Neural progenitor cell (in vitro differentiated cells): ENCODE results near the gene TTC4.

Source experiments
- EZH2phosphoT487 ChIP-seq: fragments of 200-600 bp; sonication (generic); IDR thresholded peaks from 2 replicates; pipeline ENCODE4 v1.6.1; 2017; ENCODE audit warnings: antibody characterized with exemption
- TF ChIP-seq, protein P1 (sequence below): fragments of 200-600 bp; sonication (generic); IDR thresholded peaks from 2 replicates; pipeline ENCODE4 v1.5.1; 2017; ENCODE audit warnings: antibody characterized with exemption, mild to moderate bottlenecking

DNA sequence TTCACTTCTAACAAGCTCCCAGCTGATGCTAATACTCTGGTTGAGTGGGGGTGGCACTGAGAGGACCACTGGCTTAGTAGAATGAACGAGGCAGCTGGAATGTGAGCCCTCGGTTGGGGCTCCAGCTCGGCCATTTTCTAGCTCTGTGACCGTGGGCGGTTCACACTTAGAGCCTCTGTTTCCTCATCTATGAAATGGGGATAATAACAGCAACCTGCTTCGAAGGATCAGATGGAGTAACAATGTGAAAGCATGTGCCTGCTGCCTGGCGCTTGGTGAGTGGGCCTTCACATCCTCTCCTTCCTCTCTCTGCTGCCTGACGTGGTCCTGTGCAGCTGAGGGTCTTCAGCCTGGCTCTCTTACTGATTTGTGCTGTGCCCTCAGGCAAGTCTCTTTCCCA, 20.9 kb upstream of the TTC4 start:
- TF ChIP-seq, protein P1, sequence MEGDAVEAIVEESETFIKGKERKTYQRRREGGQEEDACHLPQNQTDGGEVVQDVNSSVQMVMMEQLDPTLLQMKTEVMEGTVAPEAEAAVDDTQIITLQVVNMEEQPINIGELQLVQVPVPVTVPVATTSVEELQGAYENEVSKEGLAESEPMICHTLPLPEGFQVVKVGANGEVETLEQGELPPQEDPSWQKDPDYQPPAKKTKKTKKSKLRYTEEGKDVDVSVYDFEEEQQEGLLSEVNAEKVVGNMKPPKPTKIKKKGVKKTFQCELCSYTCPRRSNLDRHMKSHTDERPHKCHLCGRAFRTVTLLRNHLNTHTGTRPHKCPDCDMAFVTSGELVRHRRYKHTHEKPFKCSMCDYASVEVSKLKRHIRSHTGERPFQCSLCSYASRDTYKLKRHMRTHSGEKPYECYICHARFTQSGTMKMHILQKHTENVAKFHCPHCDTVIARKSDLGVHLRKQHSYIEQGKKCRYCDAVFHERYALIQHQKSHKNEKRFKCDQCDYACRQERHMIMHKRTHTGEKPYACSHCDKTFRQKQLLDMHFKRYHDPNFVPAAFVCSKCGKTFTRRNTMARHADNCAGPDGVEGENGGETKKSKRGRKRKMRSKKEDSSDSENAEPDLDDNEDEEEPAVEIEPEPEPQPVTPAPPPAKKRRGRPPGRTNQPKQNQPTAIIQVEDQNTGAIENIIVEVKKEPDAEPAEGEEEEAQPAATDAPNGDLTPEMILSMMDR = no peak
- TF ChIP-seq EZH2phosphoT487 = no peak
